Measurements from ENCODE around the gene AAMP. TPM values are rescaled to one million over a fixed set of nuclear protein-coding genes. Genes with fewer than 3 reads are reported as not detected.

AAMP gene
- total RNA-seq, 2 donors from 2014 or later = 89.2 to 97.2 TPM

- Histone ChIP-seq H3K4me1 (ENCODE audit: control insufficient read depth, insufficient read depth, low read length) (peaks cover under 1% of the 10 kb centered on the region), H3K36me3 (ENCODE audit: control insufficient read depth, insufficient read depth, low read length) (peaks cover 52% of the 10 kb centered on the region), H3K9me3 (ENCODE audit: control insufficient read depth, low read length) (no peaks in the 10 kb centered on the region), H3K9ac (ENCODE audit: extremely low read depth, low read length, poor library complexity, severe bottlenecking) (no peak overlapping the region), H3K27ac (ENCODE audit: low read depth, low read length) (no peak overlapping the region), H3K27me3 (ENCODE audit: control insufficient read depth, insufficient read depth, low read length, poor library complexity, severe bottlenecking) (no peaks in the 10 kb centered on the region), H3K4me3 (ENCODE audit: low read length) (no peak overlapping the region)
- no peak for DNase-seq
- peaks cover 48% of the 10 kb centered on the region for H3K36me3 Mint-ChIP-seq (ENCODE audit: low read depth)
- H3K27ac Mint-ChIP-seq = no peak overlapping the region
- WGBS, 2 experiments (ENCODE audit: insufficient coverage in 1 of 2, insufficient read length in 1 of 2) = 86 to 96% methylated on average over 6 to 7 of the region's 7 CpGs
- no peak for TF ChIP-seq CTCF (conservative IDR thresholded peaks at IDR 0.05)
- no peaks in the 10 kb centered on the region for H3K9me3 Mint-ChIP-seq
- H3K4me1 Mint-ChIP-seq = no peaks in the 10 kb centered on the region
- no peaks in the 10 kb centered on the region for H3K27me3 Mint-ChIP-seq (ENCODE audit: insufficient read depth)
- no peak overlapping the region for H3K4me3 Mint-ChIP-seq
These were observed 8.0 kb upstream of the AAMP start for GRCh38 chr2:218277921-218278320.

- peaks cover 48% of the 10 kb centered on the region for H3K36me3 Mint-ChIP-seq (ENCODE audit: low read depth)
- peaks cover 52% of the 10 kb centered on the region for H3K36me3 ChIP-seq (ENCODE audit: control insufficient read depth, insufficient read depth, low read length)
- no peak overlapping the region for H3K9ac ChIP-seq (ENCODE audit: extremely low read depth, low read length, poor library complexity, severe bottlenecking)
- no peak overlapping the region for H3K4me3 Mint-ChIP-seq
- no peak for DNase-seq
- peaks cover 3% of the 10 kb centered on the region for H3K4me1 ChIP-seq (ENCODE audit: control insufficient read depth, insufficient read depth, low read length)
- WGBS, 2 experiments (ENCODE audit: insufficient coverage in 1 of 2, insufficient read length in 1 of 2) = 93 to 96% methylated on average over 10 to 12 of the region's 12 CpGs
- peak overlapping the region; percentile 9 for H3K27ac Mint-ChIP-seq
- H3K27ac ChIP-seq (ENCODE audit: low read depth, low read length) = no peak overlapping the region
- H3K27me3 Mint-ChIP-seq (ENCODE audit: insufficient read depth) = no peaks in the 10 kb centered on the region
- no peaks in the 10 kb centered on the region for H3K9me3 ChIP-seq (ENCODE audit: control insufficient read depth, low read length)
- H3K4me1 Mint-ChIP-seq = peaks cover under 1% of the 10 kb centered on the region
- no peak overlapping the region for H3K4me3 ChIP-seq (ENCODE audit: low read length)
- H3K9me3 Mint-ChIP-seq = no peaks in the 10 kb centered on the region
- TF ChIP-seq CTCF (conservative IDR thresholded peaks at IDR 0.05) = peak; percentile 49
- H3K27me3 ChIP-seq (ENCODE audit: control insufficient read depth, insufficient read depth, low read length, poor library complexity, severe bottlenecking) = no peaks in the 10 kb centered on the region
These were observed 7.2 kb upstream of the AAMP start for GRCh38 chr2:218276986-218277755.

GRCh38 chr2:218275371-218276072, 5.6 kb upstream of the AAMP start:
- no peaks in the 10 kb centered on the region for H3K27me3 Mint-ChIP-seq (ENCODE audit: insufficient read depth)
- Histone ChIP-seq H3K4me3 (ENCODE audit: low read length) (no peak overlapping the region), H3K9me3 (ENCODE audit: control insufficient read depth, low read length) (no peaks in the 10 kb centered on the region), H3K36me3 (ENCODE audit: control insufficient read depth, insufficient read depth, low read length) (peaks cover 46% of the 10 kb centered on the region), H3K27me3 (ENCODE audit: control insufficient read depth, insufficient read depth, low read length, poor library complexity, severe bottlenecking) (no peaks in the 10 kb centered on the region), H3K9ac (ENCODE audit: extremely low read depth, low read length, poor library complexity, severe bottlenecking) (no peak overlapping the region), H3K4me1 (ENCODE audit: control insufficient read depth, insufficient read depth, low read length) (peaks cover 3% of the 10 kb centered on the region), H3K27ac (ENCODE audit: low read depth, low read length) (no peak overlapping the region)
- WGBS, 2 experiments (ENCODE audit: insufficient coverage in 1 of 2, insufficient read length in 1 of 2) = 88 to 92% methylated on average over 9 of the region's 9 CpGs
- TF ChIP-seq CTCF (conservative IDR thresholded peaks at IDR 0.05) = no peak
- H3K27ac Mint-ChIP-seq = no peak overlapping the region
- peaks cover 13% of the 10 kb centered on the region for H3K4me1 Mint-ChIP-seq
- no peak overlapping the region for H3K4me3 Mint-ChIP-seq
- no peaks in the 10 kb centered on the region for H3K9me3 Mint-ChIP-seq
- peaks cover 44% of the 10 kb centered on the region for H3K36me3 Mint-ChIP-seq (ENCODE audit: low read depth)
- no peak for DNase-seq

Data from endodermal cell (in vitro differentiated cells).